Fibroblast of skin of abdomen (primary cell): ENCODE data around the gene ANKFY1.

Experiments
- DNase-seq: peaks from one replicate; pipeline ENCODE4 v3.0.0-alpha.2; 2013

The ANKFY1 gene

GRCh38 chr17:4176808-4177472 is 86.8 kb downstream of the ANKFY1 start:
- no peak for DNase-seq

- DNase-seq: peak; percentile 37
These were observed 87.6 kb downstream of the ANKFY1 start for GRCh38 chr17:4175921-4176807.

GRCh38 chr17:4174556-4174955 is 89.2 kb downstream of the ANKFY1 start:
- no peak for DNase-seq

DNA sequence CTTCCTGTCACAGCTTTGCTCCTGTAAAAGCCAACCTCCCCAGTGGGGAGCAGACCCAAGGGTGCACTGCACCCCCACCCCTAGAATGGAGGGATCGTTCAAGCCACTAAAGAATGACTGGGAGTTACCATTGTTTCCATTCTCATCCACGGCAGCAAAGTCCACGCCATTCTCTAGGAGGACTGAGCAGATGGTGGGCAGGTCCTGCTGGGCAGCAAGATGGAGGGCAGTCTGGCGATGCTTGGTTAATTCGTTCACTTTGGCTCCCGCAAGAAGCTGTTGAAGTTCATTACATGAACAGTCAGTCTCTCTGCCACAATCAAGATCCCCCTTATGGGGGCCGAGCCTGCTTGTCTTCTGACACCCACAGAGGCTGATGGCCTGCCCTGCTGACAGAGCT is 90.0 kb downstream of the ANKFY1 start:
- no peak for DNase-seq

DNA sequence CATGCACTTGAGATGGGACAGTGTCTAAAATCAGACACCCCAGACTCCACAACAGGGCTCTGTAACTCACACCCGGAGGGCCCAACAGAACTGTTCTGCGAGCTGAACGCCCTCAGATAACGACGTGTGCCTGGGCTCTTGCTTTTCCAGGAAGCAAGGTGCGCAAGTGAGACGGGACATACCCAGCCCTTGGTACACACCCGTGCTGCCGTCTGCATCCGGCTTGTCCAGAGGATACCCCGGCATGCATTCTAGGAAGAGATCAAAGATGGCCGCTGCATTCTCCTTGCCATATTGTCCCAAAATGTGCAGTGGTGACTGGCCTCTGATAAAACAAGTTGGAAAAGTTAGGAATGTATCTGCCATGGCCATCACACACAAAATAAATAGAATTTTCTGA is 91.4 kb downstream of the ANKFY1 start:
- DNase-seq: no peak

- no peak for DNase-seq
These were observed 93.0 kb downstream of the ANKFY1 start for GRCh38 chr17:4170639-4171280.

- no peak for DNase-seq
These were observed 96.0 kb downstream of the ANKFY1 start for GRCh38 chr17:4167786-4168185.

GRCh38 chr17:4166419-4166818 is 97.4 kb downstream of the ANKFY1 start:
- DNase-seq: no peak

DNA sequence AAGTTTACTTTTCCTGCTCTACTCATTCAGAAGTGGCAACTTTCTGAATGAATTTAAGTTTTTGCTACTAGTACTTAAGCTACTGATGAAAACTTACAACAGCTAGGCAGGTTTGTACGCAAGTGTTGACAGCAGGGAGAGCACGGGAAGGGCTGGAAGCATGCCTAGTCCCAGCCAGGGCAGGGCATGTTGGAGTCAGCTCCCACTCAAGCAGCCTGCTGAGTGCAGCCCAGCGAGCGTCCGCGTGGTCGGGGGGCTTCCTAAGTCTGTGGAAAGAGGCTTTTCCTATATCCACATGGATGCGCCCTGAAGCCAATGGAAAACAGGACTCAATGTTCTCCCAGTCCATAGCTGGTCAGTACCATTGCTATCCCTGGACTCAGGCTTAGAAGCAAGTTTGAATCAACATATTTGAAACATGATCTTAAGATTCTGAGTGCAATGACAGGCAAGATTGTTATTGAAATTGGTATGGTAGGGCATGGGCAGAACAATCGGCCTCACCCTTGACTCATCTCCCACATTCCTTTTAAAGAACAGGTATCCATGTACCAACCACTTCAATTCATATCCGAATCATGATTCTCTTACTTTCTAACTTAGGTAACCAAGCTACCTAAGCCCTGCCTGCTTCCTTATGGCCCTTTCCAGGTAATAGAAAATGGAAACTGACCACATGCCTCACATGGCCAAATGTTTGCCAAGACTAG is 98.3 kb downstream of the ANKFY1 start:
- DNase-seq: no peak

DNA sequence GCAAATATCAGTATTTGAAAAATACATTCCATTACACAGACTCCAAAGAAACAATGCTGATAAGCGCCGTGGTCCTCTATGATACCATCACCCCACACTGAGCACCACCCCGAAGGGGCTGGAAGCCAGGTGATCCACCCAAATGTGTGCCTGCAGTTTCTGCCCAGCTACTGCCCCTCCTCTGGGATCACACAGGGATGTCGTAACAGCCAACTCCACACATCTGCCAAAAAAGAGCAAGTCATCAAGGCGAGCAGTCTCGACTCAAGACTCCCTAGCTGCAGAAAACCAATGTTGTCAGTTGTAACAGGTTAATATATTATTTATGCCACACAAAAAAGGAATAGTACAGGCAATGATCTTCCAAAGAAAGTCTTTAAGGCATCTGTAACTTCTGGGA is 99.8 kb downstream of the ANKFY1 start:
- peak; percentile 9 for DNase-seq

- DNase-seq: no peak
These were observed 100.9 kb downstream of the ANKFY1 start for GRCh38 chr17:4162775-4163466.

GRCh38 chr17:4162321-4162720 is 101.5 kb downstream of the ANKFY1 start:
- no peak for DNase-seq

DNA sequence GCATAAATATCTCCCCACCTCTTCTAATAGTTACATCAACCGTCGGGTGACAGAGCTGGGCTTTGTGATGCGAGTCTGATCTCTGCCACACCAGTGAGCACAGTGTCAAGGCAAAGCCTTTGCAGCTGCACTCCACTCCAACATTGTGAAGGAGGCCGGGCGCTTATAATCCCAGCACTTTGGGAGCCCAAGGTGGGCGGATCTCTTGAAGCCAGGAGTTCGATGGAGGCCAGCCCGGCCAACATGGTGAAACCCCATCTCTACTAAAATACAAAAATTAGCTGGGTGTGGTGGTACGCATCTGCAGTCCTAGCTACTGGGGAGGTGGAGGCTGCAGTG is 101.8 kb downstream of the ANKFY1 start:
- DNase-seq: no peak

GRCh38 chr17:4161192-4161966 is 102.4 kb downstream of the ANKFY1 start:
- DNase-seq: peak; percentile 45

DNA sequence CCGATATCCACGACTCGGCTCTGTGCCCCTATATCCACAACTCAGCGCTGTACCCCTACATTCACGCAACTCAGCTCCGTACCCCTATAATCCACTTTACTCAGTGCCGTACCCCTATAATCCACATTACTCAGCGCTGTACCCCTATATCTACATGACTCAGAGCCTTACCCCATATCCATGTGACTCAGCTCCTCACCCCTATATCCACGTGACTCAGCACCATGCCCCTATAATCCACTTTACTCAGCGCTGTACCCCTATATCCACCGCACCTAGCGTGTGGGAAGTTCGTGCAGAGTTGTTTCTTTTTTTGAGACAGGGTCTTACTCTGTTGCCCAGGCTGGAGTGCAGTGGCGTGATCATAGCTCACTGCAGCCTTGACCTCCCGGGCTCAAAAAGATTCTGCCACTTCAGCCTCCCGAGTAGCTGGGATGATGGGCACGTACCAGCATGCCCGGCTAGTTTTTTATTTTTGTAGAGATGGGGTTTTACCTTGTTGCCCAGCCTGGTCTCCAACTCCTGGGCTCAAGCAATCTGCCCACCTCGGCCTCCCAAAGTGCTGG is 103.4 kb downstream of the ANKFY1 start:
- no peak for DNase-seq

GRCh38 chr17:4159761-4160160 is 104.0 kb downstream of the ANKFY1 start:
- DNase-seq: no peak

- DNase-seq: no peak
These were observed 106.0 kb downstream of the ANKFY1 start for GRCh38 chr17:4157618-4158333.

GRCh38 chr17:4156750-4157381 is 106.9 kb downstream of the ANKFY1 start:
- no peak for DNase-seq

DNA sequence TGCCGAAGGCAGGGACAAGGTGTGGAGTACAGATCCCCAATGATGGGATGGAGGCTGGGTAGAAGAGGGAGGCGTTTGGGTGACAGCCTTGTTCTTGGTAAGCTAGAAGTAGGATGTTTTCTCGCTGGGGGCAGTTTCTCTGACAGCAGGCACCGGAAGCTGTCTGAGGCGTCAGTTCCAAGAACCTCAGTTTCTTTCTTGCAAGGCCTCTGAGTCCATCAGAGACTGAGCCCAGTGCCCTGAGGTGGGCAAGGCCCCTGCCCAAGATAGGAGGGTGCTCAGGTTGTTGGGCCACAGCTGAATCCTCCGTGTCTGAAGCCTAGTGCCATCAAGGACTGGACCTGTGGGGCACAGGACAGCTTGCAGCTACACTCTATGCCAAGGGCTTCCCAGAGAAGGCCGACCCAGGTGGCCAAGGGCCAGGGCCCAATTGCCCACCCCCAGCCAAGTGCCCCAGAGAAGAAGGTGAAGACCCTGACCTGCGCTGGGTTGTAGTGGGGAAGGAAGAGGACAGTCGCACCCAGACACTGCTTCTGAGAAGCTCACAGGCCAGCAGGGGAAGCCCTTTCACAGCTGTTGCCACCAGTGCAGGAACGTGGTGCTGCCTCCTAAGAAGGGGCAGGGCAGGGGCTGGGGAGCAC is 107.7 kb downstream of the ANKFY1 start:
- no peak for DNase-seq

DNA sequence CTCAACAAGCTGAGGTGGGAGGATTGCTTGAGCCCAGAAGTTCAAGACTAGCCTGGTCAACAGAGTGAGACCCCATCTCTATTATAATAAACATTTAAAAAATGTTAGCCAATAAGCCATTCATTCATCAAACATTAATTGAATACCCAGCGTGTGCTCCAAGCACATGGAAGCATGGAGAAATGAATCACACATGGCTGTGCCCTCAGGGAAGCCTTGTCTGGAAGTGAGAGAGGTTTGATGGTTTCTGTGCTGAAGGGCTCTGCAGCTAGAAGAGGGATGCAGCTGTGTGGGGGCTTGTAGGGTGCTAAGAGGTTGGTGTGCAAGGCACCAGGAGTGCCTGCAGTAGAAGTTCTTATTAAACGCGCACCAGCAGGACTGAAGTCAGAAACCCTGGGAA is 109.6 kb downstream of the ANKFY1 start:
- DNase-seq: no peak
